NOMO-1 treated with dmso at 0.1 percent for 144 hours (cell line): Measurements from ENCODE around the gene PARD3B.

ENCODE experiments used
- DNase-seq: peaks from one replicate; lab custom pipeline; 2025; ENCODE audit not compliant: unreplicated experiment; lab: John Stamatoyannopoulos, UW

PARD3B gene

GRCh38 chr2:204827701-204828590 is 282.7 kb downstream of the PARD3B start:
- DNase-seq: no peak

GRCh38 chr2:204834716-204835384 is 289.6 kb downstream of the PARD3B start:
- DNase-seq: no peak

- no peak for DNase-seq
Measured at GRCh38 chr2:204835786-204836185, 290.5 kb downstream of the PARD3B start.

GRCh38 chr2:204840504-204840903 is 295.2 kb downstream of the PARD3B start:
- DNase-seq: no peak

GRCh38 chr2:204842068-204842467 is 296.8 kb downstream of the PARD3B start:
- DNase-seq: no peak

- no peak for DNase-seq
Measured at GRCh38 chr2:204842661-204843485, 297.6 kb downstream of the PARD3B start.

GRCh38 chr2:204846471-204846870 is 301.2 kb downstream of the PARD3B start:
- DNase-seq: no peak

- no peak for DNase-seq
Measured at GRCh38 chr2:204849892-204850291, 304.6 kb downstream of the PARD3B start.

- DNase-seq: no peak
Measured at GRCh38 chr2:204850581-204850980, 305.3 kb downstream of the PARD3B start.

GRCh38 chr2:204853905-204854304 is 308.6 kb downstream of the PARD3B start:
- no peak for DNase-seq

GRCh38 chr2:204860274-204860673 is 315.0 kb downstream of the PARD3B start:
- DNase-seq: no peak

GRCh38 chr2:204862809-204863208 is 317.5 kb downstream of the PARD3B start:
- DNase-seq: no peak

GRCh38 chr2:204863336-204863735 is 318.1 kb downstream of the PARD3B start:
- no peak for DNase-seq

- no peak for DNase-seq
Measured at GRCh38 chr2:204869132-204869823, 324.0 kb downstream of the PARD3B start.

GRCh38 chr2:204870053-204870452 is 324.8 kb downstream of the PARD3B start:
- DNase-seq: no peak

GRCh38 chr2:204871231-204871953 is 326.1 kb downstream of the PARD3B start:
- DNase-seq: no peak

- no peak for DNase-seq
Measured at GRCh38 chr2:204876311-204876710, 331.0 kb downstream of the PARD3B start.

GRCh38 chr2:204877691-204878090 is 332.4 kb downstream of the PARD3B start:
- DNase-seq: no peak

GRCh38 chr2:204880928-204881327 is 335.7 kb downstream of the PARD3B start:
- no peak for DNase-seq

- DNase-seq: no peak
Measured at GRCh38 chr2:204881655-204882054, 336.4 kb downstream of the PARD3B start.
